ENCODE measurements around the gene MAD1L1.
"Not testable (repeated sequence)": the region's sequence is repeated elsewhere in the genome, so short reads cannot be mapped to it uniquely, and the experiment has no call there.

DNA sequence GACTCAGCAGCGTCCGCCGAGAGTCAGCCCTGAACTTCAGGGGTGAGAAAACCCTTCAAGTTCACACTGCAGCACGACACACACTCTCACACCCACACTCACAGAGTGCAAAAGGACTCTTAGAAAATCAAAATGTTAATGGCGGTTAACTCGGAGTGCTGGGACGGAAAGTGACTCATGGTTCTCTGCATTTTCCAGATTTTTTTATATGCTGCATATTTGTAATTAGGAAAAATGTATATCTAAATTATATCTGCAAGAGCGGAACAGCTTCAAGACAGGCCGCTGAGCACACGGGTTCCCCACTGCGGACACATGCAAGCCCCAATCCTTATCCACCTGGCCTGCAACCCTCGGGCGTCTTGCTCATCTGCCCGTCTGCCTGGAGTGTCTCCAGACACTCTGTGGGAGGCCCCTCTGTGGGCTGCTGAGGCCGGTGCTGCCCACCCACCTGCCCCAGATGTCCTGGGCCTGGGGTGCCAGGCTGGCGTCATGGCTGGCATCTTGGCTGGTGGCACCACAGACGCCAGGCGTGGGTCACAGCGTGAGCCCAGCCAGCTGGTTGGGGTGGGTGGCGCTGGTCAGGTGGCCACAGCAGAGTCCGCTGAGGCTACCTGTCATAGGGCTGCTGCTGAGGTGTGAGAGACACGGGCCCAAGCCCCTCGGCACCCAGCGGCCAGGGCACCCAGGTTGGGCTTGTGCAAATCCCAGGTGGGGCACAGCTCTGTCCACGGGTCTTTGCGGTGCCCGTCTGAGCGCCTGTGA, 407.7 kb downstream of the MAD1L1 start:
- TF ChIP-seq TAF1 (conservative IDR thresholded peaks at IDR 0.05): not testable (repeated sequence)
- TF ChIP-seq, protein P1, sequence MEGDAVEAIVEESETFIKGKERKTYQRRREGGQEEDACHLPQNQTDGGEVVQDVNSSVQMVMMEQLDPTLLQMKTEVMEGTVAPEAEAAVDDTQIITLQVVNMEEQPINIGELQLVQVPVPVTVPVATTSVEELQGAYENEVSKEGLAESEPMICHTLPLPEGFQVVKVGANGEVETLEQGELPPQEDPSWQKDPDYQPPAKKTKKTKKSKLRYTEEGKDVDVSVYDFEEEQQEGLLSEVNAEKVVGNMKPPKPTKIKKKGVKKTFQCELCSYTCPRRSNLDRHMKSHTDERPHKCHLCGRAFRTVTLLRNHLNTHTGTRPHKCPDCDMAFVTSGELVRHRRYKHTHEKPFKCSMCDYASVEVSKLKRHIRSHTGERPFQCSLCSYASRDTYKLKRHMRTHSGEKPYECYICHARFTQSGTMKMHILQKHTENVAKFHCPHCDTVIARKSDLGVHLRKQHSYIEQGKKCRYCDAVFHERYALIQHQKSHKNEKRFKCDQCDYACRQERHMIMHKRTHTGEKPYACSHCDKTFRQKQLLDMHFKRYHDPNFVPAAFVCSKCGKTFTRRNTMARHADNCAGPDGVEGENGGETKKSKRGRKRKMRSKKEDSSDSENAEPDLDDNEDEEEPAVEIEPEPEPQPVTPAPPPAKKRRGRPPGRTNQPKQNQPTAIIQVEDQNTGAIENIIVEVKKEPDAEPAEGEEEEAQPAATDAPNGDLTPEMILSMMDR (IDR thresholded peaks at IDR 0.05; ENCODE audit: low read depth, low read length, missing input control): not testable (repeated sequence)
